GM12878 (cell line): ENCODE measurements around the gene CTIF. TPM values are rescaled to one million over a fixed set of nuclear protein-coding genes. Genes with fewer than 3 reads are reported as not detected.

Experiments
- ATAC-seq: fragments of 200-7000 bp; cut with Tn5 transposase; 3 replicates; pipeline ENCODE4 v1.9.1; 2020; ENCODE audit warnings: mild to moderate bottlenecking, moderate library complexity
- BruUV-seq: library from RNA; stranded (reverse); fragments of 400-500 nt; replicated peaks from 2 replicates; lab custom pipeline; 2021; lab: Mats Ljungman, UMichigan
- CTCF ChIA-PET: fragments of 300-600 bp; sonication (Branson Sonifier 250); formaldehyde crosslinking; extraction: SDS; loops from one replicate; lab custom pipeline; 2021; ENCODE audit warnings: inconsistent platforms; lab: Yijun Ruan, JAX
- POLR2A ChIA-PET: fragments of 350-600 bp; formaldehyde crosslinking; extraction: SDS; loops from one replicate; lab custom pipeline; 2021; ENCODE audit warnings: inconsistent platforms; lab: Charles Lee
- RAD21 ChIA-PET: fragments of 300-600 bp; sonication (Branson Sonifier 250); formaldehyde crosslinking; loops from one replicate; lab custom pipeline; 2023; ENCODE audit warnings: antibody characterized with exemption; ENCODE audit not compliant: unreplicated experiment; lab: Charles Lee
- SMC1A ChIA-PET: fragments of 300-600 bp; sonication (Branson Sonifier 250); formaldehyde crosslinking; loops from one replicate; lab custom pipeline; 2023; ENCODE audit not compliant: unreplicated experiment, uncharacterized antibody; lab: Charles Lee
- DNase-seq: peaks from one replicate; pipeline ENCODE4 v3.0.0-alpha.2; 2011; ENCODE audit warnings: low read depth, low spot score
- FAIRE-seq: peaks from 3 replicates; lab custom pipeline; 2011; peaks lifted over from hg19 to GRCh38; lab: Jason Lieb, UNC
- H2AFZ ChIP-seq: 2 replicates; pipeline ENCODE4 v1.6.0; 2011; ENCODE audit warnings: low read depth, low read length, control low read depth; ENCODE audit not compliant: control insufficient read depth
- H3K27ac ChIP-seq: 2 replicates; pipeline ENCODE4 v1.5.1; 2011; ENCODE audit warnings: control low read depth; ENCODE audit not compliant: control insufficient read depth, insufficient read depth
- H3K27me3 ChIP-seq, 2 experiments: replicated peaks in 1 of 2; 2 replicates each; pipeline versions ENCODE4 v1.6.0 to v1.6.1; 2011; ENCODE audit warnings: low read length in 1 of 2; ENCODE audit not compliant: control insufficient read depth in 2 of 2, insufficient read depth in 2 of 2
- H3K36me3 ChIP-seq, 2 experiments: 2 replicates each; pipeline ENCODE4 v1.5.1; 2011; ENCODE audit warnings: low read length in 1 of 2; ENCODE audit not compliant: control insufficient read depth in 2 of 2, insufficient read depth in 2 of 2
- H3K4me1 ChIP-seq: 2 replicates; pipeline ENCODE4 v1.6.1; 2011; ENCODE audit warnings: mild to moderate bottlenecking, low read length, moderate library complexity, mixed read lengths; ENCODE audit not compliant: control insufficient read depth, insufficient read depth
- H3K4me2 ChIP-seq: 2 replicates; pipeline ENCODE4 v1.6.0; 2011; ENCODE audit warnings: control low read depth; ENCODE audit not compliant: control insufficient read depth, insufficient read depth
- H3K4me3 ChIP-seq: fragments of 200-600 bp; sonication (generic); 2 replicates; pipeline ENCODE4 v1.5.1; 2016
- H3K79me2 ChIP-seq: 2 replicates; pipeline ENCODE4 v1.6.0; 2011; ENCODE audit warnings: low read length; ENCODE audit not compliant: control insufficient read depth, insufficient read depth
- H3K9ac ChIP-seq: 2 replicates; pipeline ENCODE4 v1.8.0; 2011; ENCODE audit warnings: low read length, control low read depth, mixed read lengths; ENCODE audit not compliant: control insufficient read depth, insufficient read depth
- H3K9me3 ChIP-seq: replicated peaks from 3 replicates; pipeline ENCODE4 v1.5.1; 2011; ENCODE audit warnings: mild to moderate bottlenecking, low read length; ENCODE audit not compliant: control insufficient read depth, insufficient read depth
- H4K20me1 ChIP-seq: 2 replicates; pipeline ENCODE4 v1.6.0; 2011; ENCODE audit not compliant: control insufficient read depth, insufficient read depth
- ASH2L ChIP-seq: fragments of 300-600, 200-600 bp; sonication (generic); IDR thresholded peaks from 2 replicates; pipeline ENCODE4 v1.6.1; 2017; ENCODE audit warnings: low read depth, mild to moderate bottlenecking, borderline replicate concordance
- CHD1 ChIP-seq: IDR thresholded peaks from 2 replicates; pipeline ENCODE4 v1.6.1; 2012; ENCODE audit warnings: low read depth, low read length, improper control_type of control experiment
- FOXK2 ChIP-seq: fragments of 450-650 bp; IDR thresholded peaks from 2 replicates; pipeline ENCODE4 v1.6.1; 2017; ENCODE audit warnings: mild to moderate bottlenecking, moderate library complexity
- MAX ChIP-seq: IDR thresholded peaks from 2 replicates; pipeline ENCODE4 v1.6.1; 2012; ENCODE audit warnings: low read depth, low read length, improper control_type of control experiment
- MTA2 ChIP-seq: fragments of 450-650 bp; IDR thresholded peaks from 2 replicates; pipeline ENCODE4 v1.6.1; 2016; ENCODE audit warnings: low read depth, mild to moderate bottlenecking, moderate library complexity
- RBBP5 ChIP-seq: fragments of 200-600 bp; sonication (generic); conservative IDR thresholded peaks from 2 replicates; pipeline ENCODE4 v1.6.1; 2016
- ZSCAN29 ChIP-seq: fragments of 450-650 bp; IDR thresholded peaks from 2 replicates; pipeline ENCODE4 v1.6.1; 2017; ENCODE audit warnings: mild to moderate bottlenecking, moderate library complexity
- WGBS: methylation state at CpG from one replicate; pipeline ENCODE4 v1.1.6; 2016; ENCODE audit warnings: low lambda C conversion rate; ENCODE audit not compliant: insufficient replicate concordance, insufficient coverage; ENCODE audit errors: missing lambda C conversion rate; 5-methylcytosine and 5-hydroxymethylcytosine counted together
- in situ Hi-C: fragments of 300-500 bp; cut with MboI; formaldehyde crosslinking; loops from 9 replicates; pipeline ENCODE4 v1.14.3; 2018; ENCODE audit warnings: mixed read lengths
- intact Hi-C: fragments of 100-400 bp; cut with micrococcal nuclease; formaldehyde crosslinking; loops from one replicate; pipeline ENCODE4 v1.14.2; 2022; ENCODE audit not compliant: unreplicated experiment
- polyA plus RNA-seq, 11 experiments: library from polyadenylated mRNA; depleted of rRNA in 4 of 11; unstranded in 6 of 11; stranded (reverse) in 5 of 11; fragments of >200 nt; fragmentation: Nextera tagmentation in 4 of 11; fragmentation: Illumina TruSeq in 1 of 11; extraction: Ambion mirVana in 4 of 11; extraction: Trizol in 1 of 11; gene quantifications; 1 replicate in 1 of 11; 2 replicates in 10 of 11; pipeline versions ENCODE4 v1.2.1 to v1.2.3, GENCODE V29; 2011 to 2016; ENCODE audit warnings: inconsistent platforms in 2 of 11, missing spikeins in 2 of 11, low read depth in 1 of 11
- total RNA-seq, 4 experiments: library from RNA; depleted of rRNA in 3 of 4; stranded (reverse); fragments of >200 nt in 3 of 4; fragmentation: Illumina TruSeq in 1 of 4; extraction: Trizol in 1 of 4; gene quantifications; 2 replicates each; pipeline versions ENCODE4 v1.2.1 to v1.2.3, GENCODE V29; 2013 to 2021

CTIF gene
- total and polyA plus RNA-seq, 10 of the 15 experiments (the other 5 are each of a cell fraction or from before 2014, with no cell fraction given) = 0.06 to 11.6 (median 2.5) TPM

DNA sequence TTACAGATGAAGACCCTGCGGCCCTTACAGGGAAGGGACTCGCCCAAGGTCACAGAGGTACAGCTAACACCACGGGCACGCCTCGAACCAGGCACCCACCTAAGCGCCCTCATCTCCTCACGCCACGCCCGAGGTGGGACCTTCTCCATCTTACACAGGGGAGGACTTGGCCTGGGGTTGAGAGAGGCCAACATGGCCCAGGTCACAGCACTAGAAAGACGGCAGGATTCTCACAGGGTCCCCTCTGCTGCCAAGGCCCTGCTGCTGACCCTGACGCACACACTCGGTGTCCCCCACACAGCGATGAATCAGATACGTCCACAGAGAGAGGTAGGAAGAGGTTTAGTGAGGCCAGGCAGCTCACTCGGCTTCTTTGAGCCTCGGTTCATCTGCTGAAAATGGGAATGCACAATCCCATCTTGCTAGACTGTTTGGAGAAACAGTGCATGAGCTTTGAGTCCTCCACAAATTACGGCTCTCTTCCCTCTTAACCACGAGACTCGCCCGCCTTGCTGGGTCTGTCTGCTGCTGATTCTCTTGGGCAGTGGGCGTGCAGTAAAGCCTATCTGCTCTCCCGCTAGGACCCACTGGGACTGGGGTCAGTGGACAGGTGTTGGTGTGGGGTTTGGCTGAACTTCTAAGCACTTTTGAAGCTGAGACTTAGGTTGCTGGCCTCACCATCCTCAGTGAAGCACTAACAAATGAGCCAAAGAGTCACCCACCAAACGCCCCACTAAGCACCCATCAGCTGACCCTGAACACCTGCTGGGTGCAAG is 332.7 kb downstream of the CTIF start:
- RAD21 ChIA-PET = interaction anchor here (0.8 kb wide), 1 partner anchor 97 kb away, joined by 3 read pairs; no protein-coding TSS in a partner anchor
- BruUV-seq = no TSS peak
- WGBS = 78% methylated on average over 23 of the region's 23 CpGs
- ATAC-seq = no peak
- TF ChIP-seq CHD1 = no peak
- no peak for TF ChIP-seq MAX
- TF ChIP-seq RBBP5 = no peak
- no peak for TF ChIP-seq ASH2L
- TF ChIP-seq ZSCAN29 = no peak
- TF ChIP-seq FOXK2 = no peak
- no peak for TF ChIP-seq MTA2
- TF ChIP-seq, all 136 proteins: peak for 0
- Histone ChIP-seq H3K4me3 (no peak overlapping the region), H3K27me3 (no peaks in the 10 kb centered on the region), H3K79me2 (no peaks in the 10 kb centered on the region), H3K27ac (no peak overlapping the region), H3K36me3 (no peaks in the 10 kb centered on the region), H2AFZ (no peak overlapping the region), H3K4me1 (peaks cover 29% of the 10 kb centered on the region), H3K9me3 (no peaks in the 10 kb centered on the region), H3K4me2 (no peak overlapping the region), H4K20me1 (no peaks in the 10 kb centered on the region), H3K9ac (no peak overlapping the region)
- POLR2A ChIA-PET = no interaction called here
- FAIRE-seq = no peak
- in situ Hi-C loops = no loop called here
- SMC1A ChIA-PET = interaction anchor here (0.8 kb wide), 1 partner anchor 37 kb away, joined by 3 read pairs; no protein-coding TSS in a partner anchor
- CTCF ChIA-PET = interaction anchor here (0.6 to 0.7 kb wide), 2 partner anchors 69 to 93 kb away, joined by 3 read pairs; no protein-coding TSS in a partner anchor
- DNase-seq = no peak
- intact Hi-C loops = no loop called here
